CD4-positive, alpha-beta memory T cell (primary cell): ENCODE results near the gene CTSZ. TPM values are rescaled to one million over a fixed set of nuclear protein-coding genes. Genes with fewer than 3 reads are reported as not detected.

ENCODE experiments used
- CTCF ChIA-PET: fragments of 350-600 bp; sonication (Branson Sonifier 250); formaldehyde crosslinking; loops from one replicate; lab custom pipeline; 2021; ENCODE audit warnings: inconsistent platforms; ENCODE audit not compliant: partially characterized antibody; lab: Charles Lee
- POLR2A ChIA-PET: fragments of 350-600 bp; sonication (Branson Sonifier 250); formaldehyde crosslinking; loops from one replicate; lab custom pipeline; 2021; ENCODE audit not compliant: partially characterized antibody; lab: Charles Lee
- DNase-seq, 5 donors: peaks; one replicate each; pipeline versions ENCODE4 v3.0.0 to v3.0.0-alpha.2; 2020 to 2022; ENCODE audit warnings: mixed read lengths in 1 of 5
- H3K27ac ChIP-seq: one replicate; pipeline ENCODE4 v1.7.0; 2013; ENCODE audit warnings: low read depth, low read length
- H3K27me3 ChIP-seq: 2 replicates; pipeline ENCODE4 v1.7.0; 2013; ENCODE audit warnings: mild to moderate bottlenecking, low read length, moderate library complexity; ENCODE audit not compliant: insufficient read depth
- H3K36me3 ChIP-seq: 2 replicates; pipeline ENCODE4 v1.7.0; 2013; ENCODE audit warnings: mild to moderate bottlenecking, low read length, moderate library complexity; ENCODE audit not compliant: insufficient read depth
- H3K4me1 ChIP-seq: 2 replicates; pipeline ENCODE4 v1.7.0; 2013; ENCODE audit warnings: mild to moderate bottlenecking, low read length, moderate library complexity; ENCODE audit not compliant: insufficient read depth
- H3K4me3 ChIP-seq, 2 donors: one replicate each; pipeline ENCODE4 v1.7.0; 2013; ENCODE audit warnings: low read length in 2 of 2, mild to moderate bottlenecking in 1 of 2
- H3K9me3 ChIP-seq, 2 donors: one replicate each; pipeline ENCODE4 v1.7.0; 2013; ENCODE audit warnings: low read length in 2 of 2, control low read depth in 1 of 2; ENCODE audit not compliant: control insufficient read depth in 1 of 2
- H3K27ac Mint-ChIP-seq, 7 donors: one replicate each; pipeline ENCODE4 v1.8.0; 2020 to 2021; ENCODE audit warnings: mixed read lengths in 7 of 7, mild to moderate bottlenecking in 6 of 7, inconsistent platforms in 3 of 7, moderate library complexity in 3 of 7
- H3K27me3 Mint-ChIP-seq, 2 donors: one replicate each; pipeline ENCODE4 v1.8.0; 2020 to 2021; ENCODE audit warnings: mixed read lengths in 2 of 2
- H3K36me3 Mint-ChIP-seq, 2 donors: one replicate each; pipeline ENCODE4 v1.8.0; 2020 to 2021; ENCODE audit warnings: mixed read lengths in 2 of 2, inconsistent platforms in 1 of 2, mild to moderate bottlenecking in 1 of 2
- H3K4me1 Mint-ChIP-seq, 4 donors: one replicate each; pipeline ENCODE4 v1.8.0; 2020 to 2021; ENCODE audit warnings: mixed read lengths in 4 of 4, mild to moderate bottlenecking in 1 of 4
- H3K4me3 Mint-ChIP-seq, 8 donors: one replicate each; pipeline ENCODE4 v1.8.0; 2020 to 2021; ENCODE audit warnings: mixed read lengths in 8 of 8, mild to moderate bottlenecking in 7 of 8, moderate library complexity in 6 of 8, inconsistent platforms in 3 of 8
- H3K9me3 Mint-ChIP-seq, 8 donors: one replicate each; pipeline ENCODE4 v1.8.0; 2020 to 2021; ENCODE audit warnings: mixed read lengths in 8 of 8, mild to moderate bottlenecking in 5 of 8, inconsistent platforms in 3 of 8, moderate library complexity in 1 of 8
- intact Hi-C: fragments of 100-400 bp; cut with micrococcal nuclease; formaldehyde crosslinking; loops from one replicate; pipeline ENCODE4 v1.15.1; 2023
- polyA plus RNA-seq, 2 donors: library from polyadenylated mRNA; unstranded; fragments of 300-500 nt; fragmentation: Illumina TruSeq; gene quantifications; one replicate each; pipeline ENCODE4 v1.2.3, GENCODE V29; 2021
- total RNA-seq, 2 experiments: library from RNA; stranded (reverse); gene quantifications; one replicate each; pipeline ENCODE4 v1.2.3, GENCODE V29; 2021

Gene CTSZ
- total and polyA plus RNA-seq, 4 experiments from 2014 or later: 0.76 to 37.3 (median 19.1) TPM

DNA sequence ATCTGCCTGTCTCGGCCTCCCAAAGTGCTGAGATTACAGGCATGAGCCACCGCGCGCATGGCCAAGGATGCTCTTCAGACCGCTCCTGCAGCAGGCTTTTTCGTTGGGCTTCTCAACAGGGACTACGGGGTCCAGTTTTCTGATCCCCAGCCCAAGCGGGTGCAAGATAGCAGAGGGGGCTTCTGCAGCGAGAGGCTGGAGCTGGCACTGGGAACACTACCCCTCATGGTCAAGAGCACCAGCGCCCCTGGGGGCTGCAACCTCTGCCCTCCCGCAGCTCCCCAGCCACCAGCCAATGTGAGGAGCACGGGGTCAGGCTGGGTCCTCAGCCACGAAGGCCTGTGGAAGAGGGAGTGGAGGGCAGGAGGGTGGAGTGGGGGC, 6.0 kb downstream of the CTSZ start:
- Histone ChIP-seq H3K9me3 (no peaks in the 10 kb centered on the region), H3K36me3 (peaks cover 15% of the 10 kb centered on the region), H3K27me3 (no peaks in the 10 kb centered on the region), H3K4me3 (no peak overlapping the region), H3K4me1 (peaks cover 23% of the 10 kb centered on the region), H3K27ac (no peak overlapping the region)
- Mint-ChIP-seq H3K9me3 (no peaks in the 10 kb centered on the region), H3K4me1 (peaks cover 22 to 39% (median 32%) of the 10 kb centered on the region in 4 donors), H3K27me3 (no peaks in the 10 kb centered on the region), H3K36me3 (peaks cover 15 to 31% of the 10 kb centered on the region in 2 donors), H3K27ac (no peak overlapping the region), H3K4me3 (no peak overlapping the region)
- POLR2A ChIA-PET: interaction anchor here (1.2 kb wide), 1 partner anchor 31 kb away, joined by 3 read pairs; the partner anchor contains the start of gene ATP5F1E
- CTCF ChIA-PET: no interaction called here
- intact Hi-C loops: no loop called here
- no peak for DNase-seq

GRCh38 chr20:59000326-59000725, 6.7 kb downstream of the CTSZ start:
- H3K4me3 Mint-ChIP-seq: no peak overlapping the region
- no peaks in the 10 kb centered on the region for H3K27me3 Mint-ChIP-seq
- POLR2A ChIA-PET: no interaction called here
- intact Hi-C loops: no loop called here
- CTCF ChIA-PET: no interaction called here
- DNase-seq: no peak
- peaks cover 22% of the 10 kb centered on the region for H3K36me3 ChIP-seq
- H3K4me1 ChIP-seq: peaks cover 16% of the 10 kb centered on the region
- peaks cover 22 to 38% of the 10 kb centered on the region in 2 donors for H3K36me3 Mint-ChIP-seq
- no peaks in the 10 kb centered on the region for H3K9me3 ChIP-seq
- H3K4me1 Mint-ChIP-seq: peaks cover 18 to 31% (median 26%) of the 10 kb centered on the region in 4 donors
- no peak overlapping the region for H3K27ac ChIP-seq
- no peaks in the 10 kb centered on the region for H3K27me3 ChIP-seq
- H3K9me3 Mint-ChIP-seq: no peaks in the 10 kb centered on the region
- H3K27ac Mint-ChIP-seq: peak overlapping the region in 1 of 7 donors; percentile 76
- no peak overlapping the region for H3K4me3 ChIP-seq

DNA sequence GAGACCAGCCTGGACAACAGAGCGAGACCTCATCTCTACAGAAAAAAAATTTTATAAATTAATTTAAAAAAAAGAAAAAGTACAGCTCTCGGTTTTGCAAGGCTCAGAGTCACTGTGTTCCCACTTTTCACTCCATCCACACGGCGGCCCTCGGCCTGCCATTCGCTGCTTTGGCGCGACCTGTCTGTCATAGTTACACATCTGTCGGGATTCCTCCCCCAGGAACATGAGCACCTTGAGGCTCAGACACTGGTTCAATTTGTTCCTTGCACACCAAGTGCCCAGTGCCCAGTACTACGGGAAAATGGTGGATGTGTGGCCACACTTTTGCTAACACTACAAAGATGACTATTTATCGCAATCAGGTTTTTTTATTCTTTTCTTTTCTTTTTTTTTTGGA, 8.4 kb downstream of the CTSZ start:
- Histone ChIP-seq H3K4me3 (no peak overlapping the region), H3K4me1 (no peaks in the 10 kb centered on the region), H3K27me3 (no peaks in the 10 kb centered on the region), H3K9me3 (no peaks in the 10 kb centered on the region), H3K36me3 (peaks cover 27% of the 10 kb centered on the region), H3K27ac (no peak overlapping the region)
- intact Hi-C loops: no loop called here
- peaks cover 24 to 50% of the 10 kb centered on the region in 2 donors for H3K36me3 Mint-ChIP-seq
- POLR2A ChIA-PET: interaction anchor here (1.0 kb wide), 1 partner anchor 14 kb away, joined by 3 read pairs; no protein-coding TSS in a partner anchor
- no peaks in the 10 kb centered on the region for H3K27me3 Mint-ChIP-seq
- H3K4me3 Mint-ChIP-seq: no peak overlapping the region
- peaks cover 1 to 15% (median 10%) of the 10 kb centered on the region in 4 donors for H3K4me1 Mint-ChIP-seq
- CTCF ChIA-PET: no interaction called here
- H3K9me3 Mint-ChIP-seq: no peaks in the 10 kb centered on the region
- no peak for DNase-seq
- peak overlapping the region in 2 of 7 donors; percentile 35 to 64 for H3K27ac Mint-ChIP-seq

DNA sequence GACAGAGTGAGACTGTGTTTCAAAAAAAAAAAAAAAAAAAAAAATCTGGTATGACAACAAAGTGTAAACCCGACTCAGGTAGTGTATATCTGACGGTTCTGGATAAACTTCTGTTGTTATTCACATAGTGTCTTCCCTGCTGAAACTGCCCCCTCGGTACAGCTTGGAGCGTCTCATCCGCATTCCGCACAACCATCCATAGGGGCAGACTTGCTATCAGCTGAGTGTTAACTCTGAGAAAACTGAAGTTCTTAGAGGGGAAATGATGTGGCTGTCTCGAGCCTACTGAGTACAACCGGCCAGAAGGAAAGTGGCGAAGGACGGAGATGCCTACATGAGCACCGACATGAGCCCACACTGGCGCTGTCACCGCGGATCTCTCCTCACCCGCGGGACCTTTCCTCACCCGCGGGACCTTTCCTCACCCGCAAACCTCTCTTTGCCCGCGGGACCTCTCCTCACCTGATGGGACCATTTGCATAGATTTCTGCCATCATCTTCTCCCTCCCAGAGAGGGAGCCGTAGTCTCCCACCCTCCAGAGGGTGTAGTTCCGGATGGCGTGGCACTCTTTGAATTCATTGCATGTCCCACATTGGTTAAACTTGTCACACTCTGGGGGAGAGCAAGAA, 9.8 kb downstream of the CTSZ start:
- intact Hi-C loops: no loop called here
- CTCF ChIA-PET: interaction anchor here (0.7 to 1.0 kb wide), 2 partner anchors 16 to 17 kb away, joined by 3 to 4 read pairs; partner anchors contain the start of gene NELFCD
- Mint-ChIP-seq H3K9me3 (no peaks in the 10 kb centered on the region), H3K27me3 (no peaks in the 10 kb centered on the region), H3K4me3 (no peak overlapping the region), H3K27ac (peak overlapping the region in 2 of 7 donors; percentile 42 to 57), H3K4me1 (peaks cover under 1 to 1% (median under 1%) of the 10 kb centered on the region in 4 donors), H3K36me3 (peaks cover 32 to 58% of the 10 kb centered on the region in 2 donors)
- H3K27ac ChIP-seq: no peak overlapping the region
- H3K27me3 ChIP-seq: no peaks in the 10 kb centered on the region
- no peak for DNase-seq
- peaks cover 36% of the 10 kb centered on the region for H3K36me3 ChIP-seq
- no peak overlapping the region for H3K4me3 ChIP-seq
- no peaks in the 10 kb centered on the region for H3K9me3 ChIP-seq
- no peaks in the 10 kb centered on the region for H3K4me1 ChIP-seq
- POLR2A ChIA-PET: no interaction called here

DNA sequence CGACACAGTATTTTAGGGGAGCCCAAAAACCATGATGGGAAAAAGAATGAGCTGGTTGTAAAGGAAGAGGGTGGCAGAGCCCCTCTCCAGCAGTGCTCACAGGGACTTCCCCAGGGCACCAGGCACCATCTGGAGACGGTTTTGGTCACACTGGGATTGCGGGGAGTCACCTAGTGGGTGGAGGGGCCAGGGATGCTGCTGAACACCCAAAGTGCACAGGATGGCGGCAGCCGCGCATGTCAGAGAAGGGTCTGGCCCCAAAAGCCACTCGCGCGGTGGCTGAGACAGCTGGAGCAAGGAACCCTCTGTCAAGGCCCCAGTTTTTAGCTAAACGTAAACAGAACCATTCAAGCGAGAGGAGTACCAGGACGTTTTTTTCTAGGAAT, 10.8 kb downstream of the CTSZ start:
- no peak overlapping the region for H3K4me3 Mint-ChIP-seq
- H3K9me3 ChIP-seq: no peaks in the 10 kb centered on the region
- H3K36me3 Mint-ChIP-seq: peaks cover 38 to 65% of the 10 kb centered on the region in 2 donors
- no peaks in the 10 kb centered on the region for H3K27me3 Mint-ChIP-seq
- no peaks in the 10 kb centered on the region for H3K4me1 Mint-ChIP-seq
- ChIA-PET CTCF (interaction anchor here (0.7 kb wide), 1 partner anchor 16 kb away, joined by 4 read pairs; no protein-coding TSS in a partner anchor), POLR2A (no interaction called here)
- DNase-seq: no peak
- peaks cover 39% of the 10 kb centered on the region for H3K36me3 ChIP-seq
- H3K9me3 Mint-ChIP-seq: no peaks in the 10 kb centered on the region
- H3K4me1 ChIP-seq: no peaks in the 10 kb centered on the region
- H3K27me3 ChIP-seq: no peaks in the 10 kb centered on the region
- H3K4me3 ChIP-seq: no peak overlapping the region
- no peak overlapping the region for H3K27ac Mint-ChIP-seq
- no peak overlapping the region for H3K27ac ChIP-seq
- intact Hi-C loops: no loop called here

DNA sequence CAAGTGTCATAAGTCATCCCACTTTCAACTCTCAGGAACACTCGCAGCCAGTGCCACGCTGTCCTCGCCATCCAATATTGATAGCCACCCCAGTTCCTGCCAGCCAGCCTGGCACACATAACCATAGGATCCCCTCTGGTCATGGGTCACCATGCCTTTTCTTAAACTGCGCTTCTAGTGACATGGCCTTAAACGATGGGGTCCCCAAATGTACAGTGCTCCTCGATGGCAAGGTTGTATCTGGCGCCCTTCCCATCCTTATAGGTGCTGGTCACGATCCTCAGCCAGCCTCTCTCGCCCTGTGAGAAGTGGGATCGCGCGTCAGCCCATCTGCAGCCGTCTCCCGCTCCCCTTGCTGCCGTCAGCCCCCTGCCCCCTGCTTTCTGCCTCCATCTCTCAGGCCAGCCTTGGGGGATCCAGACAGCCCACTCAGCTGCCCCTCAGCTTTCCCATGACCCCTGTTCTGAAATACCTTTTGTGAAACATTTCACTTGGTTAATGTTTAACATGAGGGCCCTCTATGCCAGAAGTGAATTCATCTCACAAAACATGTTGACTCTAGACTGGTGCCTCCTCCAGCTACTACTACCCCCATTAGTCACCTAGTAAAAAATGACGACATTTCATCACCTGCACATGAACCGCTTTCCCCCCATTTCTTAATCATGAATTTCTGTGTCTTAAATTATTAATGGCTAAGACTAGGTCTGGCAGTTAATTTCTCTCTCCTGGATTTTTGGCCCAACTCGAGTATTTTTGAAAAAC, 11.4 kb downstream of the CTSZ start:
- H3K36me3 ChIP-seq: peaks cover 44% of the 10 kb centered on the region
- H3K27ac ChIP-seq: no peak overlapping the region
- POLR2A ChIA-PET: no interaction called here
- Mint-ChIP-seq H3K27ac (peak overlapping the region in 2 of 7 donors; percentile 6 to 34), H3K4me3 (no peak overlapping the region), H3K36me3 (peaks cover 41 to 71% of the 10 kb centered on the region in 2 donors), H3K27me3 (no peaks in the 10 kb centered on the region), H3K9me3 (no peaks in the 10 kb centered on the region), H3K4me1 (no peaks in the 10 kb centered on the region)
- intact Hi-C loops: no loop called here
- H3K4me3 ChIP-seq: no peak overlapping the region
- H3K9me3 ChIP-seq: no peaks in the 10 kb centered on the region
- no peaks in the 10 kb centered on the region for H3K27me3 ChIP-seq
- CTCF ChIA-PET: no interaction called here
- no peaks in the 10 kb centered on the region for H3K4me1 ChIP-seq
- DNase-seq: no peak

- Mint-ChIP-seq H3K36me3 (peaks cover 48 to 72% of the 10 kb centered on the region in 2 donors), H3K9me3 (no peaks in the 10 kb centered on the region), H3K4me1 (no peaks in the 10 kb centered on the region), H3K4me3 (no peak overlapping the region), H3K27me3 (no peaks in the 10 kb centered on the region), H3K27ac (no peak overlapping the region)
- no peaks in the 10 kb centered on the region for H3K9me3 ChIP-seq
- H3K27me3 ChIP-seq: no peaks in the 10 kb centered on the region
- DNase-seq: no peak
- H3K36me3 ChIP-seq: peaks cover 53% of the 10 kb centered on the region
- ChIA-PET CTCF (interaction anchor here (0.8 kb wide), 1 partner anchor 12 kb away, joined by 3 read pairs; no protein-coding TSS in a partner anchor), POLR2A (no interaction called here)
- H3K4me1 ChIP-seq: no peaks in the 10 kb centered on the region
- intact Hi-C loops: no loop called here
- no peak overlapping the region for H3K4me3 ChIP-seq
- no peak overlapping the region for H3K27ac ChIP-seq
Observed at GRCh38 chr20:58994390-58995159, 12.5 kb downstream of the CTSZ start.
